SK-N-MC (cell line): Measurements from ENCODE around the gene TRPV6.

Source experiments
- FOXP2 ChIP-seq: optimal IDR thresholded peaks from 2 replicates; pipeline ENCODE3; 2011; ENCODE audit warnings: mild to moderate bottlenecking, moderate library complexity; ENCODE audit not compliant: insufficient read depth; ENCODE audit errors: extremely low read length, control extremely low read depth
- POLR2AphosphoS5 ChIP-seq: IDR thresholded peaks from 2 replicates; pipeline ENCODE4 v1.6.1; 2012; ENCODE audit warnings: mild to moderate bottlenecking, low read depth, low read length, borderline replicate concordance

DNA sequence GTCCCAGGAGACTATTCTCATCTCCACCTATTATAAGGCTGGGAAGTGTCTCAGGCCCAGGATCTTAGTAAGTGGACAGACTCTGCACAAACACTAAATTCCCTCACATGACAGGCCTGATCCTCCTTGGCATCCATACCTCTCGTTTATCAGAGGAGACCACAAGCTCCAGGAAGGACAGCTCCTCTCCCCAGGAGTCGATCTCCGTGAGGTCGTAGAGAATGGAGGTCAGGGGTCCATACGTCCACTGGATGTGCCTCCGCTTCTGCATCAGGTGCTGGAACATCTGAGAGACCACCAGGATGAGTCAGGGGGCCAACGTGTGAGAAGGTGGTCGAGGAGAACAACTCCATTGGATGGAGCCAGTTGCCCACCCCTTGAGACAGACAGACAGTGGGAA, 42.4 kb upstream of the TRPV6 start:
- TF ChIP-seq POLR2AphosphoS5, result no peak
- TF ChIP-seq FOXP2, result no peak
